UCSD-AML1 (cell line): ENCODE results near the gene PCDHGB2.
"Not testable (repeated sequence)": the region's sequence is repeated elsewhere in the genome, so short reads cannot be mapped to it uniquely, and the experiment has no call there.

Experiments used
- DNase-seq: peaks from one replicate; lab custom pipeline; 2025; ENCODE audit not compliant: unreplicated experiment; lab: John Stamatoyannopoulos, UW

Gene PCDHGB2

DNA sequence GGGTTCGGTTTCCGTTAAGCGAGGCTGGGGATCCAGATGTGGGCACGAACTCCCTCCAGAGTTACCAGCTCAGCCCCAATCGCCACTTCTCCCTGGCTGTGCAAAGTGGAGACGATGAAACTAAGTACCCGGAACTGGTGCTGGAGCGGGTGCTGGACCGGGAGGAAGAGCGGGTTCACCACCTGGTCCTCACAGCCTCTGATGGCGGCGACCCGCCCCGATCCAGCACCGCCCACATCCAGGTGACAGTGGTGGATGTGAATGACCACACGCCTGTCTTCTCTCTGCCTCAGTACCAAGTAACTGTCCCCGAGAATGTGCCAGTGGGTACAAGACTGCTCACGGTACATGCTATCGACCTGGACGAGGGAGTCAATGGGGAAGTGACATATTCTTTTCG, 23.6 kb downstream of the PCDHGB2 start:
- DNase-seq, result no peak

DNA sequence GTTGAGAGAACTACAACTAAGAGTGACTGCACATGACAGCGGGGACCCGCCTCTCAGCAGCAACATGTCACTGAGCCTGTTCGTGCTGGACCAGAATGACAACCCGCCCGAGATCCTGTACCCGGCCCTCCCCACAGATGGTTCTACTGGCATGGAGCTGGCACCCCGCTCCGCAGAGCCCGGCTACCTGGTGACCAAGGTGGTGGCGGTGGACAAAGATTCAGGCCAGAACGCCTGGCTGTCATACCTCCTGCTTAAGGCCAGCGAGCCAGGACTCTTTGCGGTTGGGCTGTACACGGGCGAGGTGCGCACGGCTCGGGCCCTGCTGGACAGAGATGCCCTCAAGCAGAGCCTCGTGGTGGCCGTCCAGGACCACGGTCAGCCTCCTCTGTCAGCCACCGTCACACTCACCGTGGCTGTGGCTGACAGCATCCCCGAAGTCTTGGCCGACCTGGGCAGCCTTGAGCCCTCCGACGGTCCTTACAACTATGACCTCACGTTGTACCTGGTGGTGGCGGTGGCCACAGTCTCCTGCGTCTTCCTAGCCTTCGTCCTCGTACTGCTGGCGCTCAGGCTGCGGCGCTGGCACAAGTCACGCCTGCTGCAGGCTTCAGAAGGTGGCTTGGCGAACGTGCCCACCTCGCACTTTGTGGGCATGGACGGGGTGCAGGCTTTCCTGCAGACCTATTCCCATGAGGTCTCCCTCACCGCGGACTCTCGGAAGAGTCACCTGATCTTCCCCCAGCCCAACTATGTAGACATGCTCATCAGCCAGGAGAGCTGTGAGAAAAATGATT, 24.9 kb downstream of the PCDHGB2 start:
- no peak for DNase-seq

DNA sequence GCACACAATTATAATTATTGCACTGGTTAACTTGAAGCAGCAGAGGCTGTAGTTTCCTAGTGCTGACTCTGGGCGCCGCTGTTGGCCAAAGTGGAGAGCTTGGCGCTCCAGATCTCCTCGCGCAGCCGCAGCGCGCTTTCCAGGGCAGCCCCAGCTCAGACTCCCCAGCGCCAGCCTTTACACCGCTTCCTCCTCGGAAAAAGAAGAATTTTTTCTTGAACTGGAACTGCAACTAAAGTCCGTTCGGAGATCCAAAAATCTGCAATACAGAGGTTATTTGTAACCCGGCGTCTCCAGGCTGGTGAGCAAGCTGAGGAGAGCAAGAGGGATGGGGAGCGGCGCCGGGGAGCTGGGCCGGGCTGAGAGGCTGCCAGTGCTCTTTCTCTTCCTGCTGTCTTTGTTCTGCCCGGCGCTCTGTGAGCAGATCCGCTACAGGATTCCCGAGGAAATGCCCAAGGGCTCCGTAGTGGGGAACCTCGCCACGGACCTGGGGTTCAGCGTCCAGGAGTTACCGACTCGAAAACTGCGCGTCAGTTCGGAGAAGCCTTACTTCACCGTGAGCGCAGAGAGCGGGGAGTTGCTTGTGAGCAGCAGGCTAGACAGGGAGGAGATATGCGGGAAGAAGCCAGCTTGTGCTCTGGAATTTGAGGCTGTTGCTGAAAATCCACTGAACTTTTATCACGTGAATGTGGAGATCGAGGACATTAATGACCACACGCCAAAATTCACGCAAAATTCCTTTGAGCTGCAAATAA, 27.9 kb downstream of the PCDHGB2 start, which contains the start of gene PCDHGB4:
TSS of gene PCDHGB4 (plus strand) at position 142 of the 755 bp plus-strand sequence. CDS start at position 329, 187 bp downstream.
- peak; percentile 50 for DNase-seq

DNA sequence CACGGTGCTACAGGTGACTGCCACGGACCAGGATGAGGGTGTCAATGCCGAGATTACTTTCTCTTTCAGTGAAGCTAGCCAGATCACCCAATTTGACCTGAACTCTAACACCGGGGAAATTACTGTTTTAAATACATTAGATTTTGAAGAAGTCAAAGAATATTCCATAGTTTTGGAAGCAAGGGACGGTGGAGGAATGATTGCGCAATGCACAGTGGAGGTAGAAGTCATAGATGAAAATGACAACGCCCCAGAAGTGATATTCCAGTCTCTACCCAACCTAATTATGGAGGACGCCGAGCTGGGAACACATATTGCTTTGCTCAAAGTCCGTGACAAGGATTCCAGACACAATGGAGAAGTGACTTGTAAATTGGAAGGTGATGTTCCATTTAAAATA, 28.9 kb downstream of the PCDHGB2 start:
- no peak for DNase-seq

DNA sequence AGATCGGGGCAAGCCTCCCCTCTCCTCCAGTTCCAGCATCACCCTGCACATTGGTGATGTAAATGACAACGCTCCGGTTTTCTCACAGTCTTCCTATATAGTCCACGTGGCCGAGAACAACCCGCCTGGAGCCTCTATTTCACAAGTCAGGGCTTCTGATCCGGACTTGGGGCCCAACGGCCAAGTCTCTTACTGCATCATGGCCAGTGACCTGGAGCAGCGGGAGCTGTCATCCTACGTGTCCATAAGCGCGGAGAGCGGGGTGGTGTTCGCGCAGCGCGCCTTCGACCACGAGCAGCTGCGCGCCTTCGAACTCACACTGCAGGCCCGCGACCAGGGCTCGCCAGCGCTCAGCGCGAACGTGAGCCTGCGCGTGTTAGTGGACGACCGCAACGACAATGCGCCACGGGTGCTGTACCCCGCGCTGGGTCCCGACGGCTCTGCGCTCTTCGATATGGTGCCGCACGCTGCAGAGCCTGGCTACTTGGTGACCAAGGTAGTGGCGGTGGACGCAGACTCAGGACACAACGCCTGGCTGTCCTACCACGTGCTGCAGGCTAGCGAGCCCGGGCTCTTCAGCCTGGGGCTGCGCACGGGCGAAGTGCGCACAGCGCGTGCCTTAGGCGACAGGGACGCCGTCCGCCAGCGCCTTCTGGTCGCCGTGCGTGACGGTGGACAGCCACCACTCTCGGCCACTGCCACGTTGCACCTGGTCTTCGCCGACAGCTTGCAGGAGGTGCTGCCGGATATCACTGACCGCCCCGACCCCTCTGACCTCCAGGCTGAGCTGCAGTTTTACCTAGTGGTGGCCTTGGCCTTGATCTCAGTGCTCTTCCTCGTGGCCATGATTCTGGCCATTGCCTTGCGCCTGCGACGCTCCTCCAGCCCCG, 29.6 kb downstream of the PCDHGB2 start:
- no peak for DNase-seq

DNA sequence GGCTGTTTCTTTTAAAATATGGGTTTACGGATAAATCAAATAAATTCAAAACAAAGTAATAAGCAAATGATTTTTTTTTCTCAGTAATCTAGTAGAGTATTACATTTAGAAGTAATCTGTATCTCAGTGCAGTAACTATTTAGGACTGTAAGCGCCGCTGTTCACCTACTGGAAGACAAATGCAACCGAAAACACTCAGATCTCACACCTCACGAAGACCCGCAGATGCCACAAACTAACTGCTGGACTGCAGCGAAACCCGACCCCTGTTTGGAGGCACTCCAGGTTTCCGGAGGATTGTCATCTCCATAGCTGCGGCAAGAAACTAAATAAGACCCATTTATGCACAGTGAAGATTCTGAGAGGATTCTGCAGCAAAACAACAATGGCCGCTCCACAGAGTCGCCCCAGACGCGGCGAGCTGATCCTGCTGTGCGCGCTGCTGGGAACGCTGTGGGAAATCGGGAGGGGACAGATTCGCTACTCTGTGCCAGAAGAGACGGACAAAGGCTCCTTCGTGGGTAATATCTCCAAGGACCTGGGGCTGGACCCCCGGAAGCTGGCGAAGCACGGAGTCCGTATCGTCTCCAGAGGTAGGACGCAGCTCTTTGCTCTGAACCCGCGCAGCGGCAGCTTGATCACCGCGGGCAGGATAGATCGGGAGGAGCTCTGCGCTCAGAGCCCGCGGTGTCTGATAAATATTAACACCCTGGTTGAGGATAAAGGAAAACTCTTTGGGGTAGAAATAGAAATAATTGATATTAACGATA, 32.8 kb downstream of the PCDHGB2 start, which contains the start of gene PCDHGA8:
TSS of gene PCDHGA8 (plus strand) at position 205 of the 770 bp plus-strand sequence. CDS start at position 386, 181 bp downstream.
- no peak for DNase-seq

DNA sequence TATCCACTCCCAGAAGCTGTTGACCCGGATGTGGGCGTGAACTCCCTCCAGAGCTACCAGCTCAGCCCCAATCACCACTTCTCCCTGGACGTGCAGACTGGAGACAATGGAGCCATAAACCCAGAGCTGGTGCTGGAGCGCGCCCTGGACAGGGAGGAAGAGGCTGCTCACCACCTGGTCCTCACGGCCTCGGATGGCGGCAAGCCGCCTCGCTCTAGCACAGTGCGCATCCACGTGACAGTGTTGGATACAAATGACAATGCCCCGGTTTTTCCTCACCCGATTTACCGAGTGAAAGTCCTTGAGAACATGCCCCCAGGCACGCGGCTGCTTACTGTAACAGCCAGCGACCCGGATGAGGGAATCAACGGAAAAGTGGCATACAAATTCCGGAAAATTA, 33.5 kb downstream of the PCDHGB2 start:
- no peak for DNase-seq

DNA sequence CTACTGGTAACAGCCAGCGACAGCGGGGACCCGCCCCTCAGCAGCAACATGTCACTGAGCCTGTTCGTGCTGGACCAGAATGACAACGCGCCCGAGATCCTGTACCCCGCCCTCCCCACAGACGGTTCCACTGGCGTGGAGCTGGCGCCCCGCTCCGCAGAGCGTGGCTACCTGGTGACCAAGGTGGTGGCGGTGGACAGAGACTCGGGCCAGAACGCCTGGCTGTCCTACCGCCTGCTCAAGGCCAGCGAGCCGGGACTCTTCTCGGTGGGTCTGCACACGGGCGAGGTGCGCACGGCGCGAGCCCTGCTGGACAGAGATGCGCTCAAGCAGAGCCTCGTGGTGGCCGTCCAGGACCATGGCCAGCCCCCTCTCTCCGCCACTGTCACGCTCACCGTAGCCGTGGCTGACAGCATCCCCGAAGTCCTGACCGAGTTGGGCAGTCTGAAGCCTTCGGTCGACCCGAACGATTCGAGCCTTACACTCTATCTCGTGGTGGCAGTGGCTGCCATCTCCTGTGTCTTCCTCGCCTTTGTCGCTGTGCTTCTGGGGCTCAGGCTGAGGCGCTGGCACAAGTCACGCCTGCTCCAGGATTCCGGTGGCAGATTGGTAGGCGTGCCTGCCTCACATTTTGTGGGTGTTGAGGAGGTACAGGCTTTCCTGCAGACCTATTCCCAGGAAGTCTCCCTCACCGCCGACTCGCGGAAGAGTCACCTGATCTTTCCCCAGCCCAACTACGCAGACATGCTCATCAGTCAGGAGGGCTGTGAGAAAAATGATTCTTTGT, 34.8 kb downstream of the PCDHGB2 start:
- not testable (repeated sequence) for DNase-seq

DNA sequence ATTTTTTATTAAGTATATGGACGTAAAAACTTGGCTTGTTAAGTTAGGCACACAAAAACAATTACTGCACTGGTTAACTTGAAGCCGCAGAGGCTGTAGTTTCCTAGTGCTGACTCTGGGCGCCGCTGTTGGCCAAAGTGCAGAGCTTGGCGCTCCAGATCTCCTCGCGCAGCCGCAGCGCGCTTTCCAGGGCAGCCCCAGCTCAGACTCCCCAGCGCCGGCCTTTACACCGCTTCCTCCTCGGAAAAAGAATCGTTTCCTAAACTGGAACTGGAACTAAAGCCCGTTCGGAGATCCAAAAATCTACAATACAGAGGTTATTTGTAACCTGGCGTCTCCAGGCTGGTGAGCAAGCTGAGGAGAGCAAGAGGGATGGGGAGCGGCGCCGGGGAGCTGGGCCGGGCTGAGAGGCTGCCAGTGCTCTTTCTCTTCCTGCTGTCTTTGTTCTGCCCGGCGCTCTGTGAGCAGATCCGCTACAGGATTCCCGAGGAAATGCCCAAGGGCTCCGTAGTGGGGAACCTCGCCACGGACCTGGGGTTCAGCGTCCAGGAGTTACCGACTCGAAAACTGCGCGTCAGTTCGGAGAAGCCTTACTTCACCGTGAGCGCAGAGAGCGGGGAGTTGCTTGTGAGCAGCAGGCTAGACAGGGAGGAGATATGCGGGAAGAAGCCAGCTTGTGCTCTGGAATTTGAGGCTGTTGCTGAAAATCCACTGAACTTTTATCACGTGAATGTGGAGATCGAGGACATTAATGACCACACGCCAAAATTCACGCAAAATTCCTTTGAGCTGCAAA, 38.2 kb downstream of the PCDHGB2 start, which contains the start of gene PCDHGB5:
TSS of gene PCDHGB5 (plus strand) at position 192 of the 796 bp plus-strand sequence. CDS start at position 373, 181 bp downstream.
- DNase-seq, result not testable (repeated sequence)

DNA sequence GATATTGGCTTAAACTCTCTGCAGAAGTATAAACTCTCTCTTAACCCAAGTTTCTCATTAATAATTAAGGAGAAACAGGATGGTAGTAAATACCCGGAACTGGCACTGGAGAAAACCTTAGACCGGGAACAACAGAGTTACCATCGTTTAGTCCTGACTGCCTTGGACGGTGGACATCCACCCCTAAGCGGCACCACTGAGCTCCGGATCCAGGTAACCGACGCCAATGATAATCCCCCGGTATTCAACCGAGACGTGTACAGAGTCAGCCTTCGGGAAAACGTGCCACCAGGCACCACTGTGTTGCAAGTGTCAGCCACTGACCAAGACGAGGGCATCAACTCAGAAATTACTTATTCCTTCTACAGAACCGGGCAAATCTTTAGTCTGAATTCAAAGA, 38.8 kb downstream of the PCDHGB2 start:
- DNase-seq, result no peak

DNA sequence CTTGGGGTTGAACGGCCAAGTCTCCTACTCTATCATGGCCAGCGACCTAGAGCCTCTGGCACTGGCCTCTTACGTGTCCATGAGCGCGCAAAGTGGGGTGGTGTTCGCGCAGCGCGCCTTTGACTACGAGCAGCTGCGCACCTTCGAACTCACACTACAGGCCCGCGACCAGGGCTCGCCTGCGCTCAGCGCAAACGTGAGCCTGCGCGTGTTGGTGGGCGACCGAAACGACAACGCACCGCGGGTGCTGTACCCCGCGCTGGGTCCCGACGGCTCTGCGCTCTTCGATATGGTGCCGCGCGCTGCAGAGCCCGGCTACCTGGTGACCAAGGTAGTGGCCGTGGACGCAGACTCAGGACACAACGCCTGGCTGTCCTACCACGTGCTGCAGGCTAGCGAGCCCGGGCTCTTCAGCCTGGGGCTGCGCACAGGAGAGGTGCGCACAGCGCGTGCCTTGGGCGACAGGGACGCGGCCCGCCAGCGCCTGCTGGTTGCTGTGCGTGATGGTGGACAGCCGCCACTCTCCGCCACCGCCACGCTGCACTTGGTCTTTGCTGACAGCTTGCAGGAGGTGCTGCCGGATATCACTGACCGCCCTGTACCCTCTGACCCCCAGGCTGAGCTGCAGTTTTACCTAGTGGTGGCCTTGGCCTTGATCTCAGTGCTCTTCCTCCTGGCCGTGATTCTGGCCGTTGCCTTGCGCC, 39.9 kb downstream of the PCDHGB2 start:
- DNase-seq, result no peak

DNA sequence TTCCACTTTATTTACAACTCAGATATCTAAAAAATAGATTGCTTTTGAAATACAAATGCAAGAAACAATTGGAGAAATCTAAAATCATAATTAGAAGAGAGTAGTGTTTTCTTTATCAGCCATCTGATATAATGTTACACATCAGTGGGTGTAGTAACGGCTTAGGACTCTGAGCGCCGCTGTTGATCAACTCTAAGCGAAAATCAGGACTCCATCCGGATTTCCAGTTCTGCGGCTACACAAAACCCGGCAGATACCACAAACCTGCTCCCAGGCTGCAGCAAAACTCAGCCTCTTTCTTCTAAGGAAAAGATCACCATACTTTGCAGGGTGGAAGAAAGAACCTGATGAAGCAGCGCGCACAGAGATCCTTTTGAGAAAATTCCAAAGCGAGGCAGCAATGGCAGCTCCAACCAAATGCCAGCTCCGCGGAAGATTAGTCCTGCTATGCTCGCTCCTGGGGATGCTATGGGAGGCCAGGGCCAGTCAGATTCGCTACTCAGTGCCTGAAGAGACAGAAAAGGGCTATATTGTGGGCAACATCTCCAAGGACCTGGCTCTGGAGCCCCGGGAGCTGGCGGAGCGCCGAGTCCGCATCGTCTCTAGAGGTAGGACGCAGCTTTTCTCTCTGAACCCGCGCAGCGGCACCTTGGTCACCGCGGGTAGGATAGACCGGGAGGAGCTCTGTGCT, 42.9 kb downstream of the PCDHGB2 start, which contains the start of gene PCDHGA9:
TSS of gene PCDHGA9 (plus strand) at position 226 of the 691 bp plus-strand sequence. CDS start at position 401, 175 bp downstream.
- DNase-seq, result no peak

DNA sequence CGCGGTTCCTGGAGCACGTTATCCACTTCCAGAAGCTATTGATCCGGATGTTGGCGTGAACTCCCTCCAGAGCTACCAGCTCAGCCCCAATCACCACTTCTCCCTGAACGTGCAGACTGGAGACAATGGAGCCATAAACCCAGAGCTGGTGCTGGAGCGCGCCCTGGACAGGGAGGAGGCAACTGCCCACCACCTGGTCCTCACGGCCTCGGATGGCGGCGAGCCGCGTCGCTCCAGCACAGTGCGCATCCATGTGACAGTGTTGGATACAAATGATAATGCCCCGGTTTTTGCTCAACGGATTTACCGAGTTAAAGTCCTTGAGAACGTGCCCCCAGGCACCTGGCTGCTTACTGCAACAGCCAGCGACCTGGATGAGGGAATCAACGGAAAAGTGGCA, 43.6 kb downstream of the PCDHGB2 start:
- no peak for DNase-seq

DNA sequence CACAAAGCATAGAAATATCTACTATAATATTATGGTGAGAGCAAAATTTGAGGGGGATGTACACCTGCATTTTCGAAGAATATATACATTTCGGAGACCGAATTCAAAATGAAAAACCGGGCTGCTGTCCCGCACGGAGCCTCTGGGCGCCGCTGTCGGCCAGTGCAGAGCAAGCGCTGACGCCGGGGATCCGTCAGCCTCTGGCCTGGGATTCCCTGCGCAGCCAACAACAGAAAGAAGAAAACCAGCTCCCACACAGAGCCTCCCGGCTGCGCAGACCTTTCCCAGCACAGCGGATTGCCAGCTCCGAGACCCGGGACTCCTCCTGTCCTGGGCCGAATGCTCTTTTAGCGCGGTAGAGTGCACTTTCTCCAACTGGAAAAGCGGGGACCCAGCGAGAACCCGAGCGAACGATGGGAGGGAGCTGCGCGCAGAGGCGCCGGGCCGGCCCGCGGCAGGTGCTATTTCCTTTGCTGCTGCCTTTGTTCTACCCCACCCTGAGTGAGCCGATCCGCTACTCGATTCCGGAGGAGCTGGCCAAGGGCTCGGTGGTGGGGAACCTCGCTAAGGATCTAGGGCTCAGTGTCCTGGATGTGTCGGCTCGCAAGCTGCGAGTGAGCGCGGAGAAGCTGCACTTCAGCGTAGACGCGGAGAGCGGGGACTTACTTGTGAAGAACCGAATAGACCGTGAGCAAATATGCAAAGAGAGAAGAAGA, 48.2 kb downstream of the PCDHGB2 start, which contains the start of gene PCDHGB6:
TSS of gene PCDHGB6 (plus strand) at position 232 of the 716 bp plus-strand sequence. CDS start at position 414, 182 bp downstream.
- not testable (repeated sequence) for DNase-seq

DNA sequence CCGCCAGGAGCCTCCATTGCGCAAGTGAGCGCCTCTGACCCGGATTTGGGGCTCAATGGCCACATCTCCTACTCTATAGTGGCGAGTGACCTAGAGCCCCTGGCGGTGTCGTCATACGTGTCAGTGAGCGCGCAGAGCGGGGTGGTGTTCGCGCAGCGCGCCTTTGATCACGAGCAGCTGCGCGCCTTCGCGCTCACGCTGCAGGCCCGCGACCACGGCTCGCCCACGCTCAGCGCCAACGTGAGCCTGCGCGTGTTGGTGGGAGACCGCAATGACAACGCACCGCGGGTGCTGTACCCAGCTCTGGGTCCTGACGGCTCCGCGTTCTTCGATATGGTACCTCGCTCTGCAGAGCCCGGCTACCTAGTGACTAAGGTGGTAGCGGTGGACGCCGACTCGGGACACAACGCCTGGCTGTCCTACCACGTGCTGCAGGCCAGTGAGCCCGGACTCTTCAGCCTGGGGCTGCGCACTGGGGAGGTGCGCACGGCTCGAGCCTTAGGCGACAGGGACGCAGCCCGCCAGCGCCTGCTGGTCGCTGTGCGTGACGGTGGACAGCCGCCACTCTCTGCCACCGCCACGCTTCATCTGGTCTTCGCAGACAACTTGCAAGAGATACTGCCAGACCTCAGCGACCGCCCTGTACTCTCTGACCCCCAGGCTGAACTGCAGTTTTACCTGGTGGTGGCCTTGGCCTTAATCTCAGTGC, 50.0 kb downstream of the PCDHGB2 start:
- no peak for DNase-seq

DNA sequence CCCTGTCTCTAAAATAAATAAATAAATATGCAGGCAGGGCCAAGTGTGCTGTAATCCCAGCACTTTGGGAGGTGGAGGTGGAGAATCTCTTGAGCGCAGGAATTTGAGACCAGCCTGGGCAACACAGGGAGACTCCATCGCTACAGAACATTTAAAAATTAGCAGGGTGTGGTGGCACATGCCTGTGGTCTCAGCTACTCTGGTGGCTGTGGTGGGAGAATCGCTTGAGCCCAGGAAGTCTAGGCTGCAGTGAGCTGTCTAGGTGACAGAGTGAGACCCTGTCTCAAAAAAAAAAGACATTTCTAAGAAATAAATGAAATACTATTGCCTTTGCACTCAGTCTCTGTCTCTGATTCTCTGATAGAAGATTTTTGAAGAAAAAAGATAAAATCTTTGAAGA, 51.8 kb downstream of the PCDHGB2 start:
- no peak for DNase-seq
